Renal cortex interstitium (tissue), 11 donors: ENCODE data around the gene SSTR3. TPM values are rescaled to one million over a fixed set of nuclear protein-coding genes. Genes with fewer than 3 reads are reported as not detected.

Experiments
- DNase-seq, 11 donors: peaks; one replicate each; pipeline ENCODE4 v3.0.0-alpha.2; 2013; ENCODE audit warnings: low read depth in 9 of 11, low spot score in 4 of 11; ENCODE audit errors: extremely low read depth in 1 of 11
- polyA plus RNA-seq, 3 donors: library from polyadenylated mRNA; unstranded; fragments of 120-200 nt; gene quantifications; one replicate each; pipeline ENCODE4 v1.2.1, GENCODE V29; 2013; ENCODE audit not compliant: insufficient read length in 3 of 3

Gene SSTR3
- polyA plus RNA-seq, 3 donors: 0.68 to 1.2 (median 0.76) TPM

DNA sequence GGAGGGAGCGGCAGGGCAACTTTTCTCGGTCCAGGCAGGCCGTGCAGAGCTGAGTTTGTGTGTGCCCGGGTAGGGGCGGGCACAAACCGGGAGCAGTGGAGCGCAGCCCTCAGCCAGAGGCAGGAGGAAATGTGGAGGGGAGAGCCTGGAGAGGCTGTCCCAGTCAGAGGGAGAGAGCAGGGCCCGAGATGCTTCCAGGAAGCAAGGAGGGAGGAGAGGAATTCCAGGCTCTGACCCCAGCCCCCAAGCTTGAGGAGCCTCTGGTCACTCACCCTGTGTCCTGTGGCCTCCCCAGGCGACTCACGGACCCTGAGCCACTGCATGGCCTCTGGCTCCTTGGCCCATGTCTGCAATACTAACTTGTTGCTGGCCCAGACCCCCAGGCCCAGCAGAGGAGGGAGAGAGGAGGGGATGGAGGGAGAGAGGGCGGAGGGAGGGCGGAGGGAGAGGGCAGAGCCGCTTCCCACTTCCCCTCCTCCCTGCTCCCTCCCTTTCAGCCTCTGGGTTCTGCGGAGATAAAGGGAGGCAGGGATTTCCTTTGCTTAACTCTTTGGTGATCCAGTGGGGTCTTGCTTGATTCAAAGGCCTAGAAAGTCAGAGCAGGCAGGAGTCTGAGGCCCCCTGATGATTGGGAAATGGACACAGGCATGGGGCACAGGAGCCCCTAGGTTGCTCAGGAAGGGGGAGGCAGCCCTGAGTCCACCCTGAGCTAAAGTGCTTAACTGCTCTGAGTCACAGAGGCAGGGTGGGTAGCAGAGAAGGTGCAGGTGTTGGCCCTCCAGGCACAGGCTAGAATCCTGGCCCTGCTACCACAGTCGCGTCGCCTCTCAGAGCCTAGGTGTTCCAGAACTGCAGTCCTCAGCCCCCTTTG, 24.2 kb downstream of the SSTR3 start, which contains the start of gene C1QTNF6:
C1QTNF6 (minus strand) TSS at position 357 of the 871 bp plus-strand sequence; CDS start at position 323, 34 bp downstream.
- DNase-seq: peak in 8 of 11 donors; percentile 73 to 86 (median 76)

DNA sequence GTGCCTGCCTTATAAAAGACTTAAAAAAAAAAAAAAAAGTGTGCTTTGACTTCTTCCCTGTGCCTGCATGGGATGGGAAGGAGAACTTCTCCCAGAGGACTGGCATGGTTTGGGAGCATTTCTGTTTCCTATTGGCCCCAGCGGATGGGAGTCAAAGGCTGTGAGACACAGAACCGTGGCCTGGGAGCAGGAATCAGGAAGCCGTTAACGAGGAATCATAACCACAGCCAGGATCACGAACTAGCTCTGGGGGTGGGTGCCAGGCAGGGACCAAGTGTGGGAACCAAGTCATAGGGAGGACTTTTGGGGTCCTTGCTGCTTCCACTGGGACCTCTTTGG, 24.8 kb downstream of the SSTR3 start:
- no peak for DNase-seq

DNA sequence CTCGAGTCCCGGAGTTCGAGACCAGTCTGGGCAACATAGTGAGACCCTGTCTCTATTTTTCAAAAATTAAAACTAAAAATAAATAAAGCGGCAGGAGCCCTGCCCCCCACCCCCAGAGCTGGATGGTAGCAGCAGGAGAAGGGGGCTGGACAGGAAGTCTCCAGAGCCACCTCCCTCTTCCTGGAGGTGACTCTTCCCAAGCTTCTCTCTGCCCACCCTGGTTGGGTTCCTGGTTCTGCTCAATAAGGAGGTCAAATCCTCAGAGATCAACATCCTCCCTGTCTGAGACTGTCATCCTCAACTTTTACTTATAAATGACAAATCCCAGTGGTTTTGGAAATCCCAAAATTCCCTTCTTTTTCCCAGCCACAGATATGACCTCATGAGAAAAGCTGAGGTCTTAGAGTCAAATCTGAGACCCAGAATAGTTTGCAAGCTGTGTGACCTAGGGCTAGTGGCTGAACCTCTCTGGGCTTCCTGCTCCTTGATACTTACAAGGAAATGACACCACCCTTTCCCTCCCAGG, 25.2 kb downstream of the SSTR3 start:
- DNase-seq: no peak

DNA sequence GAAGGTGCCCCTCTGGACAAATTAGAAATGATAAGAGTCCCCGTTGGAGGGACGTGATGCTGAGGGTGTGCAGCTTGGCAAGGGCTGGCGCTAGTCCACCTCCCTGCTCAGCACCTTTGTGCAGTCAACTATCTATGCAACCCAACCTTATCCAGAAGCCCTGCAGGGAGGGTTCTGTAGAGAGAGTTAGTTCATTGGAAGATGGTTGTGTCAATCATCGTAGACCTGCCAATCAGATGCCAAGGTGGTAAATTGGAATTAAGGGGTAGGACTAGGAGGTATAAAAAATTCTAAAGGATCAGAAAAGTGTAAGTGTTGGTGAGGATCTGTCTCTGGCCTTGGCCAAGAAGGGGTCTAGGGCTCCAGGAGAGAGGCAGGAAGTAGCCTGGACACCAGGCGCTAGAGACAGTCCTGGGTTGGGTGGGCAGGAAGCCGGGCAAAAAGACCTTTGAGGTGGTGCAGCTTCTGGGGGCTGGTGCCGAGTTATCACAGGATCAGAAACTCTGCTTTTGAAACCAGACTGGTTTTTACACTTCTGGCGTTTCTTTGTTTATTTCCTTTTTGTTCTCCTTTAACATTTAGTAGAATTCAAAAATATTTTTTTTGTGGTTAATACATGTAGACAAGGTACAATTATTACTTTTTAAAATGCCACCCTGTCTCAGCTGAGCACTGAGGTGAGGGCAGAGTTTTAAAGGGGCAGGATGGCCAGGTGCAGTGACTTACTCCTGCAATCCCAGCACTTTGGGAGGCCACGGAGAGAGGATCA, 25.9 kb downstream of the SSTR3 start:
- peak in 5 of 11 donors; percentile 64 to 77 (median 67) for DNase-seq

DNA sequence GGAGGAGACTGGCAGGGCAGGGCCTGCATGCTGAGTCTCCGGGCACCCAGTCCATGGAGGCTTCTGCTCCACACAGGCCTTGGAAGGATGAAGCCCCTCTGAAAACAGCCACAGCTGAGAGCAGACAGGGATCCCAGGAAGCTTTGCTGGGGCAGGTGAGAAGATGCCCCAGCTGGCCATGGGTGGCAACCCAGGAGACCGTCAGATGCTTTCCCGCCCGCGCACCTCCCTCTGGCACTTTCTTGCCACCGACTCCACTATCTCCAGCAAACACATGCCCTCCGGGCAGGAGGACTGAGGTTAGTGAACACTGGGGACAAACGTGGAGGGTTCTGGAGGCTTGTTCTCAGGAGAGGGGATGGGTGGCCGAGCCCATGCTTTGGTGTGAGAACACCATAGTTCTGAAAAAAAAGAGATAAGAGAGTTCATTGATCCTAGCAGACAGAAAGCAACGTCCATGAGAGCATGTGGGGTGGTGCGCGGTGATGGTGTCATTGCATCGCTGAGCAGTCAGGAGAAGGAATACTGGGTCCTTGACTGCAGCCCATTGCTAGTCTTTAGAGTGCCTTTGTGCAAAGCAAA, 26.5 kb downstream of the SSTR3 start:
- no peak for DNase-seq

DNA sequence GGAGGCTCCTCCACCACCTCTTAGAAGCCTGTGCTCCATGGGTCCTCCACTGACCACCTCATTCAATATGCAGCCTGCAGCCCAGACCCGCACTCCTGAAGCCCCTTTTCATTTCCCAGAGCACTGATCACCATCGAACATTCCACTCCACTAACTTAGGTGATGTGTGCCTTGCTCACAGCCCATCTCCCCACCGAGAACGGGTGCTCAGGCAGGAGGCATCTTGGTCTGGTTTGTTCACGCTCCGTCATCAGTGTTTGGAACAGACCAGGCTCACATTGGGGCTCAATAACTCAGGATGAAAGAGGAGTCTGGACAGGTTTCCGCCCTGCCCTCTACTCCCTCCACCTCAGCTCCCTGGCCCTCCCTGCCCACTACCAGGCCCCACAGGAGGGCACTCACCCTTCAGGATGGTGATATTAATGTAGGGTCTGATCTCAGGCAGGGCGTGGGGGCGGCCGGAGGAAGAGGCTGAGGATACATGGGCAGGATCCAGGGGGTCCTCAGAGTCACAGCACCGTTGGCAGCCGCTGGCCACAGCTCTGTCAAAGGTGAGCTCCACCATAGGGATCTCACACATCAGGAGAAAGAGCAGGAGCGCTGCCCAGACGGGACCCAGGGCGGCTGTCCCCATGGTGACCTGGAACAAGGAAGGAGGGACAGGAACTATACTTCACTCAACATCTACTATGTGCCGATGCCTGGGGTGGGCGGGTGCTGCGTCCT, 27.3 kb downstream of the SSTR3 start:
- no peak for DNase-seq

DNA sequence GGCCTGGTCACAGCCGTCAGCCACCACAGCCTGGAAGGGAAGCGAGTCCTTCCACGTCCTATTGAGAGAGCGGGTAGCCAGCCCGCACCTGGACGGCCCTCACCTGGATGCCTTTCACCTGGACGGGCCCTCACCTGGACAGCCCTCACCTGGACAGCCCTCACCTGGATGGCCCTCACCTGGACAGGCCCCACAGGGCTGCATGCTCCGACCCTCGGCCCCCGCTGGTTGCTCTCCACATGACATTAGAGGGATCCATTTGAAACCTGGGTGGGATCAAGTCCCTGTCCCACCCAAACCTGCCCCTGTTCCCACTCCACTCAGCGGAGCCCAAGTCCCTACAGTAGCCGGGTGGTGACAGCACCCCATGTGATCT, 27.9 kb downstream of the SSTR3 start:
- no peak for DNase-seq

DNA sequence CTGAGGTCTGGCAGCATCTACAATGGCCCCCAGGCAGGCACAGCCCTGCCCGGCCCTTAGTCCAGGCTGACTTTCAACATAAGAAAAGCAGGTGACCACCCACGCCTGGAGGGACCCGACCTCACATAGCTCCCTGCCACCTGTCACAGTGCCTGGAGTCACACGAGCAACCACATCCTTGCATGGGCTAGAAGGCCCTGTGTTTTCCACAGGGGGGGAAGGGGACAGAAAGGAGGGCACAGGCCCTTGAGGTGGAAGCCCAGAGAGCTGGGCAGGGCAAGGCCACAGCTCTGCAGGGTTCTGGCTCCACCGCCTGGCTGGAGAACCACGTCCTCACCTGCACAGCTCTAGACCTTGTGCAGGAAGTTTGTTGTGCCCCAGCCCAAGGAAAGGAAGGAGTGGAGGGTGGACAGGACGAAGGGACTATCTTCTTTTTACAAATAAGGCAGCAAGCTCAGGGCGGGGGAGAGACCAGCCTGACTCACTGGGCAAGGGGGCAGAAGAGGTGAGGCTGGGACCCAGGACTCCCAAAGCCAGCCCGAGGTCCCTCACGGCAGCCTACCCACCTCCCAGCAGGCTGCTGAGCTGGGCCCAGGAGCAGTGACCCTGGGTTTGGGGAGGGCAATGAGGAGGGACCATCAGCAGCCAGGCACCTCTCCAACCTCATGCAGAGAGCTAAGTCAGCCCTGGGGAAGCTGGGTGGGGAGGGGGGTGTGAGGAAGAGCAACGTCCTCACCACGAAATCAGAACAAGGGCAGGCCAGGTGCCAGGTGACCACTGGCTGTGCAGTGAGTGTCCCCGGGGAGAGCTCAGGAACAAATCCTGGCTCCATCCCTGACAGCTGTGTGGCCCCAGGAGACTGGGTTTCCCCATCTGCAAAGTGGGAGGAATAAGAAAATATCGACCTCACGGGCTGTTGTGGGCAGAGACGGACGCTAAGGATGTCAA, 28.6 kb downstream of the SSTR3 start:
- no peak for DNase-seq

DNA sequence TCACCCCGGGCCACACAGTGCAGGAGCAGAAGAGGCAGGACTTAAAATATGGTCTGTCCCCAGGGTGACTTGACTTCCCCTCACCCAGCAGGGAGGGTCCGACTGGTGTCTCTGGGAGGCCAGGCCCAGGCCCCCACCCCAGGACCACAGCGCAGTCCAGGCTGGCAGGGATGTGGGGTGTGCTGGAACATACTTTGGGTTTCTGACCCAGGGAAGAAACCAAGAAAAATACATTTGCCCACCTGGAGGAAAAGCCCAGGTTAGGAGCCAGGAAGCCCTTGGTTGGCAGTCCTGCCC, 29.4 kb downstream of the SSTR3 start:
- no peak for DNase-seq

DNA sequence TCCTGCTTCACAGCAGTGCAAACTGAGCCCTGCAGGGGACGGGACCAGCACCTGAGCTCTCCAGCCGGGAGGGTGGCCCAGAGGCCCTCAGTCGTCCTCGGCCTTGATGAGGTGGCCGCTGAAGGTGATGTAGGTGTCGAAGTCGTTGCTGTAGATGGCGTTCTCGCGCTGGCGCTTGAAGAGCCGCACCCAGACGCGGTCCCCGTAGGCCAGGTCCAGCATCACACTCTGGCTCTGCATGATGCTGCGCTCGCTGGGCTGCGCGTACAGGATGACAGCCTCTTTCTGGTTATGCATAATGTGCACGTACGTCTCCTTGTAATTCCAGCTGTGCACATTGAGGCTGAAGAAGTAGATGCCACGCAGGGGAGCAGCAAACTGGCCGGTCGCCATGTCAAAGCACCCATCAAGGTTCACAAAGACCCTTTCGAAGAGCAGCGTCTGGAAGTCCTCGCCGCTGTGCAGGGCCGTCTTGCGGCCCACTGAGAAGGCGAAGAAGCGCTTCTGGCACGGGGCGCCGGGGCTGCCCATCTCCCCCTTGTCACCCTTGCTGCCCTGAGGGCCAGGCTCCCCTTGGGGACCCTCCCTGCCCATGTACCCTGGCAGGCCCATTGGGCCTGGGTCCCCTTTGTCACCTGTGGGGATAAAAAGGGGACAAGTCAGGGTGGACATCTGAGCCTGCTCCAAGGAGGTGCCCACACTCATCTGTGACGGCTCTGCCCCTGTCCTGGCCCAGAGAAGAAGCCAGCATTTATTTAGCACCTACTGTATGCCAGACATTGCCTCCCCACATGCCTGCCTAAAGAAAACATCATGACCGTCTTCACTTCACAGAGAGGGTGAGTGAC, 30.0 kb downstream of the SSTR3 start:
- DNase-seq: no peak

DNA sequence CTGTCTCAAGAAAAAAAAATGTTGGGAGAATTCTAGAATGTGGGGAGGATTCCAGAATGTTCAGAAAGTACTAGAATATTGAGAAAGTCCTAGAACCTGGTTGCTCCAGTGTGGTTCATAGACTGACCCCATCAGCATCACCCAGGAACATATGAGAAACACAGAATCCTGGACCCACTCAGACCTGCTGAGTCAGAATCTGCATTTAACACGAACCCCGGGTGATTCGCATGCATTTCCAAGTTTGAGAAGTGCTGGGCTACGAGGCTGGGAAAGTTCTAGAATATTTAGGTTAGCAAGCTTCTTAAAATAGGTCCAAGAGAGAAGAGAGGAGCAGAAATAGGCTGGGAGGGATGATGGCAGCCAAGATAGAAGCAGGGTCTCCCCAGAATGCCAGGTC, 30.6 kb downstream of the SSTR3 start:
- no peak for DNase-seq

DNA sequence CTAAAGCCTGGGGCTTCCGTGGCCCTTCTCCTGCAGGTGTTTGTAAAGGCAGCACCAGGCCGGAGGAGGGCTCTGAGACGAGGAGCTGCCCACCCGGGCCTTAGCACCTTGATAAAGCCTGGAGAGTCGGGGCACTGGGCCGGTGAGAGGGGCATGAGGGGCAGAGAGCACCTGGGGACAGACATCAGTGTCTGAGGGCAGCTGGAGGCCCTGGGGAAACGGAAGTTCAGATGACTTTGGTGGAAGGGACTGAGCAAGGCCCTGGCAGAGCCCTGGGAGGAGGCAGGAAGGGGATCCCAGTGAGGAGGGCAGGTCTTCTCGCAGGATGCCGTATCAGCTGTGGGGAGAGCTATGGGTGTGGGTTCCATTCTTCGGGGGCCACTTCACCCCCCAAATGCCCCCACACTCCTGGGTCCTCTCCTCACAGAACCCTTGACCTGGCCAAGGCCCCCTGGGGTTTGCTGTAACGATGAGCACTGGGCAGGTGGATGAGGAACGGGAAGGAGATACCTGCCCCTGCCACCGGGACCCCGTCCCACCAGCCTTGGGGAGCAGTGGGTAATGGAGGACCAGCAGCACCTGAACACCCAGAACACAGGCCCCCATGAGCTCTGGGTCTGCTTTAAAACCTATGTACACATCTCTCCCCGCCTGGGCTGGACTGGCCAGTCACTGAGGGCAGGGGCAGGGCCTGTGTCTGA, 31.6 kb downstream of the SSTR3 start:
- DNase-seq: no peak

DNA sequence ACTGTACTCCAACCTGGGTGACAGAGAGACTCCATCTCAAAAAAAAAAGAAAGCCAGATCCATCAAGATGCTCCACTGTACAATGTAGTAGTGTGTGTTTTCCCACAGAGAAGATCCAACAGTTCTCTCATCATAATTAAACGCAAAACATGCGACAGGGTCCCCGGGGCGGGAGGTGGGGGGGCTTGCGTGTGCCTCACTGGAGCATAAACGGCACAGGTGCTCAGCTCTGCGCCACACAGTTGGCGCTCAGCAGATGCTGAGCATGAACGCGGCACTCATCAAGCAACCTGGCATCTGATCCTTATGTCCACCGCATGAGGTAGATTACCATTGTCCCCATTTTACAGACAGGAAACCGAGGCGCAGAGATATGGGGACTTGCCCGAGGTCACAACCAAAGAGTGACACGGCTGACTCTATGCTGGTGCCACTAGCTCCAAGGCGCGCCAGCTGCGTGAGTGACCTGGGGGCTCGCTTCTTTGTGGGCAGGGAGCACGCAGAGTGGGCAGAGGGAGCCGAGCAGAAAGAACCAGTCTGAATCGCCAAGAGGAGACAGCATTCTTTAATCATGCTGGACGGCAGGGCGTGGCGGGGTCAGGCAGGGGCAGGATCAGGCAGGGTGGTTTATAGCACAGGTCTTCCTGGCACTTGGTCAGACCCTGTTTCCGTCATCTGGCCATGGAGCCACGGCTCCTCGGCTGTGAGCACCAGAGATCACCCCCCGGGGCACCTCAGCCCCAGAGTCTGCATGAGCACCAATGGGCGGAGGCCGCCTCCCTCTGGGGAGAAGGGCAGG, 32.5 kb downstream of the SSTR3 start:
- DNase-seq: no peak

DNA sequence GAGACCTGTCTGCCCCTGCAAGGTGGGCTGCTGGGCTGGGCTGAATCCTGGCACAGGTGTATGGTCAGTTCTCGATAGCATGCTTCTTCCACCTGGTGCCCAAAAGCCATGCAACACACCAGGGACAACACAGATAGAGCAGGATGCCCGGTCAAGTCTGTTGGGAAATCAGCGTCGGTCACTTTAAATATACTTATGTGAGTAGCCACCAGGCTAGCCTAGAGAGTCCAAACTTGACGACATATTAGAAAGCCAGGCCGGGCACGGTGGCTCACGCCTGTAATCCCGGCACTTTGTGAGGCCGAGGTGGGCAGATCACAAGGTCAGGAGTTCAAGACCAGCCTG, 33.2 kb downstream of the SSTR3 start:
- DNase-seq: no peak

DNA sequence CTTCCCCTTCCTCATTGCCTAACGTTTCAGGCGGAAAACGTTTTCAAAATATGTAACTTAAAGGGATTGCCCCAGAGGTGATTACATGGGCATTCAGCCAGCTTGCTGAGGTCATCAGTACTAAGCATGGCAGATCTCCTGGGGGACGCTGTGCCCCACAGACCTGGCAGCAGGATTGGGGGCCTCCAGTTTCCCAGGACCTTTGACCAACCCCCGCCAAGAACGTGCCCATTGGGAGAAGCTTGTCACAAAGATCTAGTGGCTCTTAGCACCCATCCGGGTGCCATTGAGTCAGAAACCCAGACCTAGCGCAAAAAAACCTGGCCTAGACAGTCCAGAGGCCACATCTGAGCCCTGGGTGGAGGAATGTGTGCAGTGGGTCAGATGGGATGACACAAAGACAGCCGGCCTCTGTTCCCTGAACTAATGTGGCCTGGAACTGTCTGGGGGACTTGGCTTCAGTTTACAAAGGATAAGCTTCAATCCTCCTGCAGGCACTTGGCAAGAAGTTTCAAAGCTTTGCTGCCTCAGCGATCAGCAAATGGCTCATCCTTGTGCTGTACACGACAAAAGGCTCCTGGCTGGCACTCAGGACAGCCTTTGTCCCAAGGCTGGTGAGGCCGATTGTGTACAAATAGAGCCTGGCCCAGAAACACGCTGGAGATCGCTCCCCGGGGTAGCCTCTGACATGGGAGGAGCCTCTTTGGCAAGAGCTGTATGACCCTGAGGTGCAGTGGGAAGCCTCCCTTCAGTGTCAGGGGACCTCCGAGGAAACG, 33.7 kb downstream of the SSTR3 start:
- no peak for DNase-seq
